Activated CD4-positive, alpha-beta T cell treated with anti-CD3 and anti-CD28 coated beads, Interleukin-2, amount 10 ng/mL, durations not matched to agents 24 days and 14 days (primary cell): ENCODE data around the gene ADSS1. TPM values are rescaled to one million over a fixed set of nuclear protein-coding genes. Genes with fewer than 3 reads are reported as not detected.
"Not testable (repeated sequence)": the region's sequence is repeated elsewhere in the genome, so short reads cannot be mapped to it uniquely, and the experiment has no call there.

Experiments used
- DNase-seq: peaks from one replicate; pipeline ENCODE4 v3.0.0; 2022
- H3K27ac Mint-ChIP-seq: one replicate; pipeline ENCODE4 v1.8.0; 2022; ENCODE audit warnings: mild to moderate bottlenecking, mixed read lengths
- H3K27me3 Mint-ChIP-seq: one replicate; pipeline ENCODE4 v1.8.0; 2022; ENCODE audit warnings: mixed read lengths
- H3K36me3 Mint-ChIP-seq: one replicate; pipeline ENCODE4 v1.8.0; 2022; ENCODE audit warnings: low read depth, mild to moderate bottlenecking, mixed read lengths
- H3K4me1 Mint-ChIP-seq: one replicate; pipeline ENCODE4 v1.8.0; 2021; ENCODE audit warnings: mixed read lengths
- H3K4me3 Mint-ChIP-seq: one replicate; pipeline ENCODE4 v1.8.0; 2022; ENCODE audit warnings: mild to moderate bottlenecking, moderate library complexity, mixed read lengths
- H3K9me3 Mint-ChIP-seq: one replicate; pipeline ENCODE4 v1.8.0; 2021; ENCODE audit warnings: mixed read lengths
- intact Hi-C: fragments of 100-400 bp; cut with micrococcal nuclease; formaldehyde crosslinking; loops from one replicate; pipeline ENCODE4 v1.15.1; 2023
- total RNA-seq: library from RNA; stranded (reverse); gene quantifications from 2 replicates; pipeline ENCODE4 v1.2.3, GENCODE V29; 2022

ADSS1 gene
- total RNA-seq, 1 donor from 2014 or later = 0.96 TPM

DNA sequence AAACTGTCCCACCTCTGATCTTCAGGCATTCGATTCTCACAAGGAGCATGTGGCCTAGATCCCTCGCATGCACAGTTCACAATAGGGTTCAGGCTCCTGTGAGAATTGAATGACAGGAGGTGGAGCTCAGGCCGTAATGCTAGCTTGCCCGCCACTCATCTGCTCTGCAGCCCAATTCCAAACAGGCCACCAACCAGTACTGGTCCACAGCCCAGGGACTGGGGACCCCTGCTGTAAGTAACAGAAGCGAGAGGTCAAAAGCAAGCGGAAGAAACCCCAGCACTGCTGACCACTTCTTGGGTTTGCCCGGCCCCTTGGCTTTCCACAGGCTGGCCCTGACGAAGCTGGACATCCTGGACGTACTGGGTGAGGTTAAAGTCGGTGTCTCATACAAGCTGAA lies 20.5 kb downstream of the ADSS1 start:
- Mint-ChIP-seq H3K27me3 (peaks cover 1% of the 10 kb centered on the region), H3K4me1 (peaks cover 5% of the 10 kb centered on the region), H3K4me3 (no peak overlapping the region), H3K36me3 (no peaks in the 10 kb centered on the region), H3K27ac (no peak overlapping the region), H3K9me3 (no peaks in the 10 kb centered on the region)
- DNase-seq = no peak
- intact Hi-C loops = no loop called here

GRCh38 chr14:104745431-104745830 lies 21.4 kb downstream of the ADSS1 start:
- Mint-ChIP-seq H3K9me3 (no peaks in the 10 kb centered on the region), H3K4me3 (no peak overlapping the region), H3K4me1 (peaks cover 2% of the 10 kb centered on the region), H3K27me3 (peaks cover 1% of the 10 kb centered on the region), H3K27ac (no peak overlapping the region), H3K36me3 (no peaks in the 10 kb centered on the region)
- no peak for DNase-seq
- intact Hi-C loops = no loop called here

DNA sequence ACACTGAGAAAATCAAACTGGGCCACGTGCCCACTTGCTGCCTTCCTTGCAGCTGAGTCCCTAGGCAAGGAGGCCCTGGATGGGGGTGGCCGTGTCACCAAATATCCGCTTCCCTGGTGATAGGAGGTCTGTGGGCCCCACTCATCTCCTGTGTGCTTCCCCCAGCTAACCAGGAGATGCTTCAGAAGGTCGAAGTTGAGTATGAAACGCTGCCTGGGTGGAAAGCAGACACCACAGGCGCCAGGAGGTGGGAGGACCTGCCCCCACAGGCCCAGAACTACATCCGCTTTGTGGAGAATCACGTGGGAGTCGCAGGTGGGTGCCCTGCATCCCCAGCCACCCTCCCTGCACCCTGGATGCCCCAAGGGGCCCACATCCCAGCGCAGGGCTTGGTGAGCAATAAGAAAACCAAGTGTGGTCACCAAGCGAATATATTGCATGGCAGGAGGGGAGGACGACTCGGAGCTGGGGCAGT lies 22.1 kb downstream of the ADSS1 start:
- H3K9me3 Mint-ChIP-seq = no peaks in the 10 kb centered on the region
- H3K27me3 Mint-ChIP-seq = peaks cover 1% of the 10 kb centered on the region
- intact Hi-C loops = no loop called here
- H3K4me3 Mint-ChIP-seq = no peak overlapping the region
- no peak for DNase-seq
- no peaks in the 10 kb centered on the region for H3K36me3 Mint-ChIP-seq
- H3K27ac Mint-ChIP-seq = no peak overlapping the region
- H3K4me1 Mint-ChIP-seq = peaks cover 2% of the 10 kb centered on the region

- Mint-ChIP-seq H3K9me3 (no peaks in the 10 kb centered on the region), H3K27me3 (peaks cover 1% of the 10 kb centered on the region), H3K4me3 (no peak overlapping the region), H3K27ac (no peak overlapping the region), H3K36me3 (no peaks in the 10 kb centered on the region), H3K4me1 (peaks cover 2% of the 10 kb centered on the region)
- intact Hi-C loops = no loop called here
- DNase-seq = no peak
Observed at GRCh38 chr14:104746934-104747481, 23.0 kb downstream of the ADSS1 start.

DNA sequence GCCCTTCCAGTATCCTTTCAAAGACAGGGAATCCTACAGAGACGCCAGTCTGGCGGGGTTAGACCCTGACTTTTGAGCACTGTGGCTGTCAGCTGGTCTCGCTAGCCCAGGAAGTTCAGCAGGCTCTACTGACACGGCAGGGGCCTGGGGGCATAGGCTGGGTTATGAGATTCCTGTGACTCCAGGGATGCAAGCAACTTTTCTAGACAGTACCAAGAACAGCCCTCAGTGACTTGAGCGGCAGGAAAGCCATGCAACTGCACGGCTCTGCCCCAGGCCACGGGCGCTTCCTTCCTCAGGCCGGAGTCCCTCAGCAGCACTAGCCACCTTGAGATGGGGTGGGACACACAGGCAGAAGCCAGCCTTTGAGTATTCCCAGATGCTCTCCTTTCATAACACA lies 23.8 kb downstream of the ADSS1 start:
- no peaks in the 10 kb centered on the region for H3K36me3 Mint-ChIP-seq
- H3K27me3 Mint-ChIP-seq = peaks cover 1% of the 10 kb centered on the region
- no peak overlapping the region for H3K27ac Mint-ChIP-seq
- peaks cover 6% of the 10 kb centered on the region for H3K4me1 Mint-ChIP-seq
- intact Hi-C loops = no loop called here
- no peaks in the 10 kb centered on the region for H3K9me3 Mint-ChIP-seq
- H3K4me3 Mint-ChIP-seq = no peak overlapping the region
- no peak for DNase-seq

GRCh38 chr14:104749111-104749649 lies 25.2 kb downstream of the ADSS1 start:
- intact Hi-C loops = no loop called here
- peaks cover 1% of the 10 kb centered on the region for H3K27me3 Mint-ChIP-seq
- H3K9me3 Mint-ChIP-seq = no peaks in the 10 kb centered on the region
- DNase-seq = no peak
- no peak overlapping the region for H3K27ac Mint-ChIP-seq
- H3K36me3 Mint-ChIP-seq = peaks cover 2% of the 10 kb centered on the region
- H3K4me1 Mint-ChIP-seq = peaks cover 13% of the 10 kb centered on the region
- no peak overlapping the region for H3K4me3 Mint-ChIP-seq

GRCh38 chr14:104750056-104750752 lies 26.2 kb downstream of the ADSS1 start:
- intact Hi-C loops = loop anchor here (5.0 kb wide), 1 partner anchor 647 kb away; the partner anchor contains the start of gene TEX22
- H3K4me3 Mint-ChIP-seq = no peak overlapping the region
- peak overlapping the region; percentile 37 for H3K27ac Mint-ChIP-seq
- DNase-seq = no peak
- H3K36me3 Mint-ChIP-seq = peaks cover 6% of the 10 kb centered on the region
- peaks cover 1% of the 10 kb centered on the region for H3K27me3 Mint-ChIP-seq
- H3K9me3 Mint-ChIP-seq = no peaks in the 10 kb centered on the region
- H3K4me1 Mint-ChIP-seq = peaks cover 21% of the 10 kb centered on the region

DNA sequence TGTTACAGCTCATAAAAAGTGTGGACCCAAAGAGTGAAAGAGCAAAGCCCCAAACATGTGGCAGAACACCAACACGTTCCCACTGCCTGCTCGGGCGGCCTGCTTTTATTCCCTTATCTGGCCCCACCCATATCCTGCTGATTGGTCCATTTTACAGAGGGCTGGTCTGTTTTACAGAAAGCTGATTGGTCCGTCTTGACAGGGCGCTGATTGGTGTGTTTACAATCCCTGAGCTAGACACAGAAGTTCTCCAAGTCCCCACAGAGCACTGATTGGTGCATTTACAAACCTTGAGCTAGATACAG lies 26.7 kb downstream of the ADSS1 start:
- H3K27me3 Mint-ChIP-seq, H3K9me3 Mint-ChIP-seq, H3K36me3 Mint-ChIP-seq, DNase-seq: not testable (repeated sequence)
- Mint-ChIP-seq H3K4me1 (peaks cover 24% of the 10 kb centered on the region), H3K4me3 (peak overlapping the region; percentile 39), H3K27ac (peak overlapping the region; percentile 37)
- intact Hi-C loops = loop anchor here (5.0 kb wide), 1 partner anchor 647 kb away; the partner anchor contains the start of gene TEX22

DNA sequence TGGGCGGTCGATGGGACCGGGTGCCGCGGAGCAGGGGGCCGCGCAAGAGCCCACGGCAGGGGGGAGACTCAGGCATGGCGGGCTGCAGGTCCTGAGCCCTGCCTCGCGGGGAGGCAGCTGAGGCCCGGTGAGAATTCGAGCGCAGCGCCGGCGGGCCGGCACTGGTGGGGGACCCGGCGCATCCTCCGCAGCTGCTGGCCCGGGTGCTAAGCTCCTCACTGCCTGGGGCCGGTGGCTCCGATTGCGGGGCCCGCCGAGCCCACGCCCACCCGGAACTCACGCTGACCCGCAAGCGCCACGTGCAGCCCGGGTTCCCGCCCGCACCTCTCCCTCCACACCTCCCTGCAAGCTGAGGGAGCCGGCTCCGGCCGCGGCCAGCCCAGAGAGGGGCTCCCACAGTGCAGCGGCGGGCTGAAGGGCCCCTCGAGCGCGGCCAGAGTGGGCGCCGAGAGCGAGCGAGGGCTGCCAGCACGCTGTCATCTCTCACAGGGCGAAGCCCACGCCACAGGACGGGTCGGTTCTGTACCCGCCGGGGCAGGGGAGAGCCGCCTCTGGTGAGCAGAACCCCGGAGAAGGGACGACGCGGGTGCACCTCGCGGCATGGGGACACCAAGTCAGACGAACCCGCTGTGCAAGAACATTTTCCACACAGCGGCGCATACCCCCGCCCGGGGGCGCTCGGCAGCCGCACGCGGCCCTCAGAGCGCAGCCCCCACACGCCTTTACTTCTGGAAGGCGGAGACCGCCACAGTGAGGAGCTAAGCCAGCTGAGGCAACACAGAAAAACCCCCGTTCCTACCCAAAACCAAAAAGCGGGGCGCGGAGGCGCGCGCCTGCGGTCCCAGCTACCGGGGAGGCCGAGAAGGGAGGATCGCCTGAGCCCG lies 27.8 kb downstream of the ADSS1 start:
- H3K4me1 Mint-ChIP-seq = peaks cover 30% of the 10 kb centered on the region
- H3K27me3 Mint-ChIP-seq = peaks cover 1% of the 10 kb centered on the region
- intact Hi-C loops = loop anchor here (1.0 to 5.0 kb wide), 5 partner anchors 17 to 646 kb away; partner anchors contain the start of genes ADSS1, CDCA4 and TEX22
- no peaks in the 10 kb centered on the region for H3K9me3 Mint-ChIP-seq
- H3K27ac Mint-ChIP-seq = peak overlapping the region; percentile 94
- H3K4me3 Mint-ChIP-seq = peak overlapping the region; percentile 93
- DNase-seq = no peak
- H3K36me3 Mint-ChIP-seq = peaks cover 15% of the 10 kb centered on the region

DNA sequence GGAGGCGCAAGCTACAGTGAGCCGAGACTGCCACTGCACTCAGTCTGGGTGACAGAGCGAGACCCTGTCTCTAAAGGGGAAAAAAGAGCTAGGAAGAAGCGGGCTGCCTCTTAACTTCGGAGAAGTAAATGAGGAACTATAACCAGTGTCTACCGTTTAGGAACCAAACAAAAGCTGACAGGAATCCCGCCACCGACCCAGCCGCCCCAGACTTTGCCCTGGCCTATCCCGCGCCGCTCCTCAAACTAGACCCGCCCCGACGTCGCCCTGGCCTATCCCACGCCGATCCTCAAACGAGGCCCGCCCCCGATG lies 28.4 kb downstream of the ADSS1 start:
- intact Hi-C loops = loop anchor here (1.0 to 5.0 kb wide), 5 partner anchors 16 to 645 kb away; partner anchors contain the start of genes ADSS1, CDCA4 and TEX22
- Mint-ChIP-seq H3K27ac (peak overlapping the region; percentile 94), H3K4me3 (peak overlapping the region; percentile 93), H3K36me3 (peaks cover 20% of the 10 kb centered on the region), H3K27me3 (peaks cover 1% of the 10 kb centered on the region), H3K9me3 (no peaks in the 10 kb centered on the region), H3K4me1 (peaks cover 35% of the 10 kb centered on the region)
- no peak for DNase-seq

GRCh38 chr14:104752735-104753527 lies 28.9 kb downstream of the ADSS1 start, which contains the start of gene SIVA1:
TSS of gene SIVA1 (plus strand) at chr14:104753147. CDS start at chr14:104753202, 55 bp downstream.
- no peaks in the 10 kb centered on the region for H3K9me3 Mint-ChIP-seq
- DNase-seq = peak; percentile 100
- peaks cover 35% of the 10 kb centered on the region for H3K4me1 Mint-ChIP-seq
- intact Hi-C loops = loop anchor here (1.0 to 5.0 kb wide), 5 partner anchors 15 to 644 kb away; partner anchors contain the start of genes ADSS1, CDCA4 and TEX22
- peak within 1 kb of the TSS; percentile 93 for H3K4me3 Mint-ChIP-seq
- peaks cover 24% of the 10 kb centered on the region for H3K36me3 Mint-ChIP-seq
- peak within 1 kb of the TSS; percentile 94 for H3K27ac Mint-ChIP-seq
- H3K27me3 Mint-ChIP-seq = peaks cover 1% of the 10 kb centered on the region

- peak; percentile 71 for DNase-seq
- intact Hi-C loops = loop anchor here (2.0 to 5.0 kb wide), 3 partner anchors 29 to 644 kb away; partner anchors contain the start of genes ADSS1, CDCA4 and TEX22
- Mint-ChIP-seq H3K36me3 (peaks cover 24% of the 10 kb centered on the region), H3K9me3 (no peaks in the 10 kb centered on the region), H3K27me3 (peaks cover 1% of the 10 kb centered on the region), H3K27ac (peak overlapping the region; percentile 84), H3K4me3 (peak overlapping the region; percentile 93), H3K4me1 (peaks cover 35% of the 10 kb centered on the region)
Observed at GRCh38 chr14:104753528-104754212, 29.6 kb downstream of the ADSS1 start.
